GM12801 (cell line): ENCODE results near the gene RYR3.

Source experiments
- TF ChIP-seq, protein P1 (sequence below): IDR thresholded peaks from one replicate; pipeline ENCODE4 v1.5.1; 2011; ENCODE audit warnings: control low read depth; ENCODE audit not compliant: insufficient read length; ENCODE audit errors: extremely low read depth

The RYR3 gene

DNA sequence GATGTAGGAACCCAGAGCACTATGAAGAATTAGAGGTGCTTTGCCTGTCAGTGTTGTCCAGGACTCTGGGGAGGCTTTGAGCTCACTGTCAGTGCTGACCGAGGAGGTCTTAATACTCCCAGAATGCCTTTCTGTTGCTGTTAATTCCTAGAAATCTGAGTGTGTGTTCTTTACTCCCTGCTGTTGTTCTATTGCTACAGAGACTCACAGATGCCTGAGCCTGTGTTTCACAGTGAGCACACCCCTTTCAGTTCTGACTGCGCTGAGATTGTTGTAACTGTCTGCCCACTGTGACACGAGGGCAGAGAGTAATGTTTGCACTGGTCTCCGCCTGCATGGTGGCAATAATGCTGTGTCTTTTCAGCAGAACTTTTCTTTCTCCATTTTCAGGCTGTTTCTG is 162.9 kb downstream of the RYR3 start:
- TF ChIP-seq, protein P1, sequence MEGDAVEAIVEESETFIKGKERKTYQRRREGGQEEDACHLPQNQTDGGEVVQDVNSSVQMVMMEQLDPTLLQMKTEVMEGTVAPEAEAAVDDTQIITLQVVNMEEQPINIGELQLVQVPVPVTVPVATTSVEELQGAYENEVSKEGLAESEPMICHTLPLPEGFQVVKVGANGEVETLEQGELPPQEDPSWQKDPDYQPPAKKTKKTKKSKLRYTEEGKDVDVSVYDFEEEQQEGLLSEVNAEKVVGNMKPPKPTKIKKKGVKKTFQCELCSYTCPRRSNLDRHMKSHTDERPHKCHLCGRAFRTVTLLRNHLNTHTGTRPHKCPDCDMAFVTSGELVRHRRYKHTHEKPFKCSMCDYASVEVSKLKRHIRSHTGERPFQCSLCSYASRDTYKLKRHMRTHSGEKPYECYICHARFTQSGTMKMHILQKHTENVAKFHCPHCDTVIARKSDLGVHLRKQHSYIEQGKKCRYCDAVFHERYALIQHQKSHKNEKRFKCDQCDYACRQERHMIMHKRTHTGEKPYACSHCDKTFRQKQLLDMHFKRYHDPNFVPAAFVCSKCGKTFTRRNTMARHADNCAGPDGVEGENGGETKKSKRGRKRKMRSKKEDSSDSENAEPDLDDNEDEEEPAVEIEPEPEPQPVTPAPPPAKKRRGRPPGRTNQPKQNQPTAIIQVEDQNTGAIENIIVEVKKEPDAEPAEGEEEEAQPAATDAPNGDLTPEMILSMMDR, result no peak

DNA sequence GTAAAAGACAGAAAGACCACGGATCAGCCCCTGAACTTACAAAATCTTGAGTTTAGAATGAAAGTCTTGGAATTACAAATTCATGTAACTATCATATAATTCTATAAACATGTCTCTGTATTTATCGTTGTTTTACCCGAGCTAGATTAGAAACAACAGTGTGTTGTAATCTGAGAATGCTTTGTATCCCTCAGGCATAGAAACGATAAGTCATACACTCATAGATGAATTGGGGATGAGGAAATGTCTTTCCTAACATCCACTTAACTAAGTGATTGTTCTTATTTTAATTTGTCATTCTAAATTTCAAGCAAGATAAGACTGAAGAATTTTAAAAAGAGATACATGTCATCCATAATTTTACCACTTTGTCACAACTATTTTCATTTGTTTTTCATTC is 165.3 kb downstream of the RYR3 start:
- TF ChIP-seq, protein P1, result no peak

DNA sequence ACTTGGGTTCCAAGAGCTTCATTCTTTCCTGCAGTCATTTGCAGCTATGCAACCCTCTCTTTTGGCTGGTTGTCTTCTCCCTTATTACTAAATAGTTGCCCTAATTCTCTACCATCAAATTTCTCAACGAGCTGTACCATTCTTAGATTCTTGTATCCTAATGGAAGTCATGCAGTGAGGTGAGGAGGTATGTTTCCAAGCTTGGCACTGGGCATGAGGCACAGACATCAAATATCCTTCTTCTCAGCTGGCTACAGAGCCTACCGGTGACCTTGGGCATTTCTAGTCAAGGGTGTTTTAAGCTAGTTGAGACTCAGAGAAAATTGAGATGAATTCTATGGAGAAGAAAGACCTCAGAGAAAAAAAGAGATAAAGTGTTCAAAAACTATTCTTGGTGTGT is 166.1 kb downstream of the RYR3 start:
- TF ChIP-seq, protein P1, result no peak

DNA sequence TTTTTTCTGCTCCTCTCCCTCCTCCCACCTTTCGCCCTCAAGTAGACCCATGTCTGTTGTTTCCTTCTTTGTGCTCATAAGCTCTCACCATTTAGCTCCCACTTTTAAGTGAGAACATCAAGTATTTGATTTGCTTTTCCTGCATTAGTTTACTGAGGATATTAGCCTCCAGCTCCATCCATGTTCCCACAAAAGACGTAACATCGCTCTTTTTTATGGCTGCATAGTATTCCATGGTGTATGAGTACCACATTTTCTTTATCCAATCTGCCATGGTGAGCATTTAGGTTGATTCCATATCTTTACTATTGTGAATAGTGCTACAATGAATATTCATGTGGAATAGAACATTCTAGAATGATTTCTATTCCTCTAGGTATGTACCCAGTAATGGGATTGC is 178.6 kb downstream of the RYR3 start:
- TF ChIP-seq, protein P1, result no peak

DNA sequence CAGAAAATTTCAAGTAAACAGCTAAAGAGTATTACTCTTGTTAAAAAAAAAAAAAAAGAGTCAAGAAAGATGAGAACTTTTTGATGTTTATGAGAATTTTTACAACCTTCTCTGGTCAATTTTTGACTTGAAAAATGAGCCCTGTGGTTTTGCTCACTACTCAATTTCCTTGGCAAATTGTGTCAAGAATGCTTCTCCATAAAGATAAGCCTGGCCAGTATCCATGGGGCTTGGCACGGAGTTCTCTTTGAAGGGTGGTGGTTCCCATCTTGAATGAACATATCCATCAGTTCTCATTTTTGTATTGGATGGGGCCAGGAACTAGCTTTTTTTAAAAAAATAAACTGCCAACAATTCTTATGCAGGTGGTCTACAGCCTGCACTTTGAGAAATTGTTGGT is 179.9 kb downstream of the RYR3 start:
- TF ChIP-seq, protein P1, result no peak

DNA sequence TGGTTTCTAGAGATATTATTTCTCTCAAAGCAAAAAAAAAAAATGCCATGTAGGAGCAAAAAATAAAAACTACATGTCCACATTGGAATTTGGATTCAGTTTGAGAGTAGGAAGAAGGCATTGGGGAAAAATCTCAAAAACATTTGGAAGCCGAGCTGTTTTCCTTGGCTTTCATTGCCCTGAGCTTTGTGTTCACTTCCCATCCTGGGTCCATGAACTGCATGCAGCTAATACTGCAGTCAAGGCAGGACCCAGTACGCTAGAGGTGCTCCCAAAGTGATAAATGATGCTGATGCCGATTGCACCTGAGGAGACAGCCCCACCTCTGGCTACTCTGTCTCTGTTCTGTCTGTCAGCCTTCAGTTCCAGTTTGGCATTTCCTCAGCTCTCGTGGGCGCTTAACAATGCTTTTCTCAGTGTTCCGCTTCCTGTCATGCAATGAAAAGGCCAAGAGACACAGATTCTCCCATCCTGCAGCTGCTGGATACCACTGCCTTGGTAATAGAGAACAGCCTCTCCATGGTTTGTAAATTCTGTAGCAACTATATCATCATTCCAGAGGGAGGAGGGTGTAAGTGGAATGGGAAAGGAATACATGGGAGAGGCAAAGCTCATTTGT is 181.8 kb downstream of the RYR3 start:
- TF ChIP-seq, protein P1, result no peak

DNA sequence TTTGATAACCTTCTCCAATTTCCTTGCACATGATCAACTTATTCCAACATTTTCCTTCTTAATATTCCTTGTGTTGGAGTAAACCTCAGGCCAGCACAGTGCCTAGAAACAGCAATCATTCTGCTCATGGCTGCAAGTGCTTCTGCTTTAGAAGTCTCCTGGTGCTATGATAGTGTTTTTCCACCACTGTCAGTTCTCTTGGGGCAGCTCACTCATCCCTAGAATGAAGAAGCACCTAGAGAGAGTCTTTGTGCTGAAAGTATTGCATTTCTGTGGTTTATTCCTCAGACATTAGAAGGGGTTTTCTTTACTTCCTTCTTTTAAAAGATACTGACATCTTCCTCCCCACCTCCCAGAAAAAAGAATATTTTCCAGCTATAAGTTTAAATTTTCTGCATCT is 183.5 kb downstream of the RYR3 start:
- TF ChIP-seq, protein P1, result no peak
